ENCODE measurements around the gene IFFO2. TPM values are rescaled to one million over a fixed set of nuclear protein-coding genes. Genes with fewer than 3 reads are reported as not detected.

IFFO2 gene
- total and polyA plus RNA-seq, 2 experiments from 2014 or later, result 0.71 to 7.5 TPM

GRCh38 chr1:18878538-18879214 lies 77.8 kb downstream of the IFFO2 start:
- no peak overlapping the region for H3K4me3 ChIP-seq
- no peaks in the 10 kb centered on the region for H3K27me3 ChIP-seq (ENCODE audit: insufficient read depth)
- H2AFZ ChIP-seq, result no peak overlapping the region
- peaks cover 6% of the 10 kb centered on the region; the same call in 2 of the 3 replicates for H3K36me3 Mint-ChIP-seq (ENCODE audit: low read depth)
- H3F3A ChIP-seq (replicated peaks; ENCODE audit: low read depth), result no peaks in the 10 kb centered on the region
- no peaks in the 10 kb centered on the region for H3K36me3 ChIP-seq (ENCODE audit: insufficient read depth)
- H4K20me1 ChIP-seq (replicated peaks; ENCODE audit: insufficient read depth), result no peaks in the 10 kb centered on the region; the same call in 1 of the 2 replicates
- no peak for ATAC-seq
- H3K27ac ChIP-seq (ENCODE audit: low read depth), result no peak overlapping the region
- no peak overlapping the region for H3K4me2 ChIP-seq
- H3K27ac Mint-ChIP-seq, result no peak overlapping the region
- TF ChIP-seq ZNF114 (CRISPR knock-in tag; IDR thresholded peaks at IDR 0.05) (no peak), POLR2AphosphoS5 (IDR thresholded peaks at IDR 0.05; ENCODE audit: low read depth) (no peak), ZNF462 (CRISPR knock-in tag; IDR thresholded peaks at IDR 0.05) (no peak), REST (IDR thresholded peaks at IDR 0.05; ENCODE audit: unreplicated experiment) (no peak), STAT1 (IDR thresholded peaks at IDR 0.05; ENCODE audit: unreplicated experiment) (no peak), NANOG (IDR thresholded peaks at IDR 0.05; ENCODE audit: borderline replicate concordance) (no peak)
- H3K9me3 Mint-ChIP-seq, result no peaks in the 10 kb centered on the region
- peaks cover 3% of the 10 kb centered on the region for H3K27me3 Mint-ChIP-seq (ENCODE audit: insufficient read depth, low read depth, poor library complexity)
- no peak overlapping the region for H3K4me3 Mint-ChIP-seq
- no peak for DNase-seq (ENCODE audit: low spot score)
- no peaks in the 10 kb centered on the region for H3K4me1 Mint-ChIP-seq
- H3K79me2 ChIP-seq (replicated peaks; ENCODE audit: insufficient read depth), result no peaks in the 10 kb centered on the region
- H3K9me2 ChIP-seq (ENCODE audit: insufficient read depth), result no peaks in the 10 kb centered on the region
- H3K4me1 ChIP-seq (ENCODE audit: insufficient read depth), result peaks cover 5% of the 10 kb centered on the region; the same call in 1 of the 2 replicates
